ENCODE measurements around the gene KCNJ3.

GRCh38 chr2:154794406-154794805 lies 95.9 kb downstream of the KCNJ3 start:
- TF ChIP-seq CTCF (IDR thresholded peaks at IDR 0.05), result no peak
- no peak for TF ChIP-seq EZH2 (IDR thresholded peaks at IDR 0.05)

All from neural progenitor cell (in vitro differentiated cells).